Caco-2 (cell line): ENCODE results near the gene CCDC178. TPM values are rescaled to one million over a fixed set of nuclear protein-coding genes. Genes with fewer than 3 reads are reported as not detected.

ENCODE experiments used
- BruUV-seq: library from RNA; stranded (reverse); fragments of 400-500 nt; replicated peaks from 2 replicates; lab custom pipeline; 2021; lab: Mats Ljungman, UMichigan
- CTCF ChIA-PET: fragments of 300-600 bp; sonication (Branson Sonifier 250); formaldehyde crosslinking; loops from one replicate; lab custom pipeline; 2022; ENCODE audit warnings: antibody characterized with exemption; lab: Charles Lee
- POLR2A ChIA-PET: fragments of 300-600 bp; sonication (Branson Sonifier 250); formaldehyde crosslinking; loops from one replicate; lab custom pipeline; 2022; ENCODE audit warnings: antibody characterized with exemption; lab: Charles Lee
- DNase-seq, 2 experiments: peaks; one replicate each; pipeline versions ENCODE4 v3.0.0 to v3.0.0-alpha.2; 2020 to 2022
- H3K27me3 ChIP-seq: replicated peaks from 2 replicates; pipeline ENCODE4 v1.6.0; 2011; ENCODE audit warnings: low read length; ENCODE audit not compliant: control insufficient read depth, insufficient read depth
- H3K36me3 ChIP-seq: 2 replicates; pipeline ENCODE4 v1.5.1; 2011; ENCODE audit warnings: low read length; ENCODE audit not compliant: control insufficient read depth, insufficient read depth
- H3K4me1 ChIP-seq: fragments of 250-450 bp; sonication (Bioruptor Pico); 2 replicates; pipeline ENCODE4 v1.5.1; 2020; ENCODE audit warnings: mild to moderate bottlenecking
- H3K4me3 ChIP-seq: 2 replicates; pipeline ENCODE4 v1.5.1; 2011; ENCODE audit warnings: low read depth, mild to moderate bottlenecking, control low read depth, low read length
- H3K9me3 ChIP-seq: fragments of 250-450 bp; sonication (Bioruptor Pico); 2 replicates; pipeline ENCODE4 v1.5.1; 2020; ENCODE audit warnings: mild to moderate bottlenecking, moderate library complexity
- H3K27ac Mint-ChIP-seq: one replicate; pipeline ENCODE4 v1.8.0; 2022; ENCODE audit warnings: mixed read lengths; ENCODE audit not compliant: unreplicated experiment
- H3K27me3 Mint-ChIP-seq: one replicate; pipeline ENCODE4 v1.8.0; 2022; ENCODE audit warnings: mixed read lengths; ENCODE audit not compliant: insufficient read depth, unreplicated experiment
- H3K36me3 Mint-ChIP-seq: one replicate; pipeline ENCODE4 v1.8.0; 2022; ENCODE audit warnings: mild to moderate bottlenecking, mixed read lengths; ENCODE audit not compliant: insufficient read depth, unreplicated experiment
- H3K4me1 Mint-ChIP-seq: one replicate; pipeline ENCODE4 v1.8.0; 2022; ENCODE audit warnings: low read depth, mixed read lengths; ENCODE audit not compliant: unreplicated experiment
- H3K4me3 Mint-ChIP-seq: one replicate; pipeline ENCODE4 v1.8.0; 2022; ENCODE audit warnings: mild to moderate bottlenecking, moderate library complexity, mixed read lengths; ENCODE audit not compliant: unreplicated experiment
- H3K9me3 Mint-ChIP-seq: one replicate; pipeline ENCODE4 v1.8.0; 2022; ENCODE audit warnings: mixed read lengths; ENCODE audit not compliant: unreplicated experiment
- CTCF ChIP-seq, 2 experiments: fragments of 200-600 bp in 1 of 2; IDR thresholded peaks; 1 replicate in 1 of 2; 2 replicates in 1 of 2; pipeline versions ENCODE4 v1.5.1 to v1.8.0; 2011 to 2022; ENCODE audit warnings: antibody characterized with exemption in 1 of 2, control low read depth in 1 of 2, inconsistent platforms in 1 of 2, low read depth in 1 of 2, low read length in 1 of 2, mild to moderate bottlenecking in 1 of 2, moderate library complexity in 1 of 2; ENCODE audit not compliant: insufficient read depth in 1 of 2, severe bottlenecking in 1 of 2, unreplicated experiment in 1 of 2
- intact Hi-C: fragments of 100-400 bp; cut with micrococcal nuclease; formaldehyde crosslinking; loops from one replicate; pipeline ENCODE4 v1.10.0; 2022; ENCODE audit not compliant: unreplicated experiment
- total RNA-seq: library from RNA; stranded (reverse); gene quantifications from 2 replicates; pipeline ENCODE4 v1.2.3, GENCODE V29; 2022

CCDC178 gene
- total RNA-seq, 1 experiment from 2014 or later: not detected

GRCh38 chr18:32902568-32903330, 537.8 kb downstream of the CCDC178 start:
- no peaks in the 10 kb centered on the region for H3K4me1 Mint-ChIP-seq
- Histone ChIP-seq H3K9me3 (no peaks in the 10 kb centered on the region), H3K27me3 (no peaks in the 10 kb centered on the region), H3K4me1 (no peaks in the 10 kb centered on the region), H3K36me3 (no peaks in the 10 kb centered on the region), H3K4me3 (no peak overlapping the region)
- H3K4me3 Mint-ChIP-seq: no peak overlapping the region
- intact Hi-C loops: no loop called here
- BruUV-seq: no TSS peak
- peaks cover 3% of the 10 kb centered on the region for H3K27me3 Mint-ChIP-seq
- no peaks in the 10 kb centered on the region for H3K9me3 Mint-ChIP-seq
- no peak for DNase-seq
- TF ChIP-seq CTCF (IDR thresholded peaks at IDR 0.05; ENCODE audit: insufficient read depth in 1 of 2, low read depth in 1 of 2, low read length in 1 of 2, severe bottlenecking in 1 of 2, unreplicated experiment in 1 of 2): no peak
- CTCF ChIA-PET: no interaction called here
- no peak overlapping the region for H3K27ac Mint-ChIP-seq
- POLR2A ChIA-PET: no interaction called here
- H3K36me3 Mint-ChIP-seq: no peaks in the 10 kb centered on the region

GRCh38 chr18:32899819-32900218, 540.7 kb downstream of the CCDC178 start:
- no TSS peak for BruUV-seq
- Histone ChIP-seq H3K36me3 (no peaks in the 10 kb centered on the region), H3K27me3 (no peaks in the 10 kb centered on the region), H3K4me1 (no peaks in the 10 kb centered on the region), H3K9me3 (no peaks in the 10 kb centered on the region), H3K4me3 (no peak overlapping the region)
- no peak for DNase-seq
- intact Hi-C loops: no loop called here
- Mint-ChIP-seq H3K9me3 (peaks cover 10% of the 10 kb centered on the region), H3K27ac (no peak overlapping the region), H3K36me3 (no peaks in the 10 kb centered on the region), H3K4me3 (no peak overlapping the region), H3K27me3 (no peaks in the 10 kb centered on the region), H3K4me1 (no peaks in the 10 kb centered on the region)
- TF ChIP-seq CTCF (IDR thresholded peaks at IDR 0.05; ENCODE audit: insufficient read depth in 1 of 2, low read depth in 1 of 2, low read length in 1 of 2, severe bottlenecking in 1 of 2, unreplicated experiment in 1 of 2): no peak
- ChIA-PET CTCF (no interaction called here), POLR2A (no interaction called here)

- POLR2A ChIA-PET: no interaction called here
- TF ChIP-seq CTCF (IDR thresholded peaks at IDR 0.05; ENCODE audit: insufficient read depth in 1 of 2, low read depth in 1 of 2, low read length in 1 of 2, severe bottlenecking in 1 of 2, unreplicated experiment in 1 of 2): no peak
- Mint-ChIP-seq H3K4me1 (no peaks in the 10 kb centered on the region), H3K9me3 (peaks cover 10% of the 10 kb centered on the region), H3K27me3 (no peaks in the 10 kb centered on the region), H3K36me3 (no peaks in the 10 kb centered on the region), H3K4me3 (no peak overlapping the region), H3K27ac (no peak overlapping the region)
- DNase-seq: no peak
- CTCF ChIA-PET: no interaction called here
- intact Hi-C loops: no loop called here
- no TSS peak for BruUV-seq
- Histone ChIP-seq H3K36me3 (no peaks in the 10 kb centered on the region), H3K4me3 (no peak overlapping the region), H3K9me3 (no peaks in the 10 kb centered on the region), H3K27me3 (no peaks in the 10 kb centered on the region), H3K4me1 (no peaks in the 10 kb centered on the region)
These were observed 543.6 kb downstream of the CCDC178 start for GRCh38 chr18:32896776-32897547.
